ENCODE results near the gene ACP3. TPM values are rescaled to one million over a fixed set of nuclear protein-coding genes. Genes with fewer than 3 reads are reported as not detected.
"Not testable (repeated sequence)": the region's sequence is repeated elsewhere in the genome, so short reads cannot be mapped to it uniquely, and the experiment has no call there.

Gene ACP3
- total RNA-seq, 1 experiment from 2014 or later, result not detected

DNA sequence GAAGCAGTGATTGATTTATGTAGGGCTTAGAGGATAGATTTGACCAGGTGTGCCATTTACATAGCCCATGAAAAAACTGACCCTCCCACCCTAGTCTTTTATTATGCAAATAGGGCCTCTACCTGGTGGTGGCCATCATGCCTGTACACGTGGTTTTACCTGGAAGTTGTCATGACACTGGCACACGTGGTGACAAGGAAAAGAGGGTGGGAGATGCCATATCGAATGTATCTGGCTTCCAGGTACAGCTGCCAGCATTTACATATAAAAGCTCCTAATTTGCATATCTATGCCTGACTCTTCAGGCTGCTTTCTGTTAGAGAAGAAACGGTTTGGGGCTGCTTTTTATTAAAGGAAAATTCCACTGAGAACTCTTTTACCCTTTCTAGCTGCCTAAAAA, 65.1 kb downstream of the ACP3 start:
- CTCF ChIA-PET, result interaction anchor here (0.6 to 1.8 kb wide), 6 partner anchors 9 to 182 kb away, joined by 3 to 6 read pairs (median 4); no protein-coding TSS in a partner anchor
- no peaks in the 10 kb centered on the region for H3K4me1 Mint-ChIP-seq (ENCODE audit: insufficient read depth, unreplicated experiment)
- TF ChIP-seq, protein P1, sequence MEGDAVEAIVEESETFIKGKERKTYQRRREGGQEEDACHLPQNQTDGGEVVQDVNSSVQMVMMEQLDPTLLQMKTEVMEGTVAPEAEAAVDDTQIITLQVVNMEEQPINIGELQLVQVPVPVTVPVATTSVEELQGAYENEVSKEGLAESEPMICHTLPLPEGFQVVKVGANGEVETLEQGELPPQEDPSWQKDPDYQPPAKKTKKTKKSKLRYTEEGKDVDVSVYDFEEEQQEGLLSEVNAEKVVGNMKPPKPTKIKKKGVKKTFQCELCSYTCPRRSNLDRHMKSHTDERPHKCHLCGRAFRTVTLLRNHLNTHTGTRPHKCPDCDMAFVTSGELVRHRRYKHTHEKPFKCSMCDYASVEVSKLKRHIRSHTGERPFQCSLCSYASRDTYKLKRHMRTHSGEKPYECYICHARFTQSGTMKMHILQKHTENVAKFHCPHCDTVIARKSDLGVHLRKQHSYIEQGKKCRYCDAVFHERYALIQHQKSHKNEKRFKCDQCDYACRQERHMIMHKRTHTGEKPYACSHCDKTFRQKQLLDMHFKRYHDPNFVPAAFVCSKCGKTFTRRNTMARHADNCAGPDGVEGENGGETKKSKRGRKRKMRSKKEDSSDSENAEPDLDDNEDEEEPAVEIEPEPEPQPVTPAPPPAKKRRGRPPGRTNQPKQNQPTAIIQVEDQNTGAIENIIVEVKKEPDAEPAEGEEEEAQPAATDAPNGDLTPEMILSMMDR (IDR thresholded peaks at IDR 0.05; ENCODE audit: unreplicated experiment), result no peak
- no peaks in the 10 kb centered on the region for H3K9me3 Mint-ChIP-seq (ENCODE audit: unreplicated experiment)
- H3K27me3 Mint-ChIP-seq (ENCODE audit: insufficient read depth, unreplicated experiment), result peaks cover 7% of the 10 kb centered on the region
- H3K27ac Mint-ChIP-seq (ENCODE audit: low read depth, unreplicated experiment), result no peak overlapping the region
- POLR2A ChIA-PET, result no interaction called here
- H3K36me3 Mint-ChIP-seq (ENCODE audit: insufficient read depth, unreplicated experiment), result no peaks in the 10 kb centered on the region
- no peak for DNase-seq (ENCODE audit: unreplicated experiment)
- H3K4me3 Mint-ChIP-seq (ENCODE audit: unreplicated experiment), result no peak overlapping the region
- no TSS peak for BruUV-seq (replicated peaks)
- intact Hi-C loops (cut with micrococcal nuclease), result no loop called here

DNA sequence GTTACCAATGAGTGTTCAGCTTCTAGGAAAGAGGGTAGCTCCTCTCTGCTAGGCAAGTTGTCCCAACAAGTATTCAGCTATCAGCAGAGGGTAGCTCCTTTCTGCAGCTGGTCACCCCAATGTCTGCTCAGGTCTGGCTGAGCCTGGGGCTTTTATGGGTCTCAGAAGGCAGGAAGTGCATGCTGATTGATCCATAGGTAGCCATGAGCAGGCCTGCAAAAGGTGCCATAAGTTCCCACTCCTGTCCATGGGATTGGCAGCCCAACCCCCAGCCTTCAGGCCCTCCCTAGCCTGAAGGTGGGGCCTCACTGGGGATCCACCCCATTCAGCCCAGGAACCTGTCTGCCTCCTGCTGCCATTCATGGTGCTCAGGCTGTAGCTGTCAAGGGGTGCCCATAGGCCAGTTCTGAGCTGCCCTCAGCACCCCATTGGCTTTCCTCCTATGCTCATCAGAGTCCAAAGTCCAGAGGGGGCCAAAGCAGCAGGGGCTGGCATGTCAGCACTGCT, 65.5 kb downstream of the ACP3 start:
- no peaks in the 10 kb centered on the region for H3K36me3 Mint-ChIP-seq (ENCODE audit: insufficient read depth, unreplicated experiment)
- no peaks in the 10 kb centered on the region for H3K9me3 Mint-ChIP-seq (ENCODE audit: unreplicated experiment)
- no peak overlapping the region for H3K27ac Mint-ChIP-seq (ENCODE audit: low read depth, unreplicated experiment)
- intact Hi-C loops (cut with micrococcal nuclease), result no loop called here
- ChIA-PET CTCF (interaction anchor here (0.6 to 1.8 kb wide), 6 partner anchors 8 to 182 kb away, joined by 3 to 6 read pairs (median 4); no protein-coding TSS in a partner anchor), POLR2A (no interaction called here)
- peaks cover 12% of the 10 kb centered on the region for H3K27me3 Mint-ChIP-seq (ENCODE audit: insufficient read depth, unreplicated experiment)
- no peak overlapping the region for H3K4me3 Mint-ChIP-seq (ENCODE audit: unreplicated experiment)
- no peak for DNase-seq (ENCODE audit: unreplicated experiment)
- no TSS peak for BruUV-seq (replicated peaks)
- H3K4me1 Mint-ChIP-seq (ENCODE audit: insufficient read depth, unreplicated experiment), result no peaks in the 10 kb centered on the region
- TF ChIP-seq, protein P1 (IDR thresholded peaks at IDR 0.05; ENCODE audit: unreplicated experiment), result no peak

DNA sequence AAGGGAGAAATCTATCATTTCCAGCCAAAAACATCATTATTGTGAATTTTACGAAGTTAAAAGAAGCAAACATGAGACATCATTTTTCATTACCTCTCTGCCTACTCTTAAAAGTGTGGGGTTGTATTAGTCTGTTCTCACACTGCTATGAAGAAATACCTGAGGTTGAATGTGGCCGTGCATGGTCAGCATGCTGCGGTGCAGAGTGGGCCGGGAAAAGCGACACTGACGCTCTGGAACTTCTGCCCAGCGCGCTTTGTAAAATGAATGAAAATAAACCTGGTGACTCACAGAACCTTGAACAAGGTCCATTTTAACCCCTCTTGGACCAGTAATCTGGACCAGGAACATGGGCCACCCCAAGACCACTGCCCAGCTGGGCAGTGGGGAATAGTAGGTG, 69.1 kb downstream of the ACP3 start:
- Mint-ChIP-seq H3K9me3 (ENCODE audit: unreplicated experiment) (no peaks in the 10 kb centered on the region), H3K27me3 (ENCODE audit: insufficient read depth, unreplicated experiment) (peaks cover 13% of the 10 kb centered on the region), H3K27ac (ENCODE audit: low read depth, unreplicated experiment) (no peak overlapping the region), H3K4me3 (ENCODE audit: unreplicated experiment) (no peak overlapping the region), H3K4me1 (ENCODE audit: insufficient read depth, unreplicated experiment) (no peaks in the 10 kb centered on the region), H3K36me3 (ENCODE audit: insufficient read depth, unreplicated experiment) (no peaks in the 10 kb centered on the region)
- CTCF ChIA-PET, result interaction anchor here (1.4 kb wide), 1 partner anchor 12 kb away, joined by 4 read pairs; no protein-coding TSS in a partner anchor
- no TSS peak for BruUV-seq (replicated peaks)
- DNase-seq (ENCODE audit: unreplicated experiment), result no peak
- TF ChIP-seq, protein P1 (IDR thresholded peaks at IDR 0.05; ENCODE audit: unreplicated experiment), result no peak
- POLR2A ChIA-PET, result no interaction called here
- intact Hi-C loops (cut with micrococcal nuclease), result no loop called here

DNA sequence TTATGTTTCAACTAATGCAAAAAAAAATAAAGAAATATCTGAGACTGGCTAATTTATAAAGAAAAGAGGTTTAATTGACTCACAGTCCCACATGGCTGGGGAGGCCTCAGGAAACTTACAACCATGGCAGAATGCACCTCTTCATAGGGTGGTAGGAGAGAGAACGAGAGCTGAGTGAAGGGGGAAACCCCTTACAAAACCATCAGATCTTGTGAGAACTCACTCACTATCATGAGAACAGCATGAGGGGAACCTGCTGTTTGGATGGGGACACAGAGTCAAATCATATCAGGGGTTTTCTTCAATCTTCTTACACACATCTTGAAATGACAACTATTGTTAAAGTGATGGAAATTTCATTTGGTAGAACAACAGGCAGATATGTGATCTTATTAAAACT, 75.5 kb downstream of the ACP3 start:
- H3K27ac Mint-ChIP-seq (ENCODE audit: low read depth, unreplicated experiment); BruUV-seq (replicated peaks); H3K27me3 Mint-ChIP-seq (ENCODE audit: insufficient read depth, unreplicated experiment); POLR2A ChIA-PET; H3K9me3 Mint-ChIP-seq (ENCODE audit: unreplicated experiment); H3K36me3 Mint-ChIP-seq (ENCODE audit: insufficient read depth, unreplicated experiment); H3K4me1 Mint-ChIP-seq (ENCODE audit: insufficient read depth, unreplicated experiment); DNase-seq (ENCODE audit: unreplicated experiment); intact Hi-C loops (cut with micrococcal nuclease); H3K4me3 Mint-ChIP-seq (ENCODE audit: unreplicated experiment): not testable (repeated sequence)
- CTCF ChIA-PET, result interaction anchor here (1.2 to 1.6 kb wide), 2 partner anchors 8 to 41 kb away, joined by 4 to 5 read pairs; no protein-coding TSS in a partner anchor

DNA sequence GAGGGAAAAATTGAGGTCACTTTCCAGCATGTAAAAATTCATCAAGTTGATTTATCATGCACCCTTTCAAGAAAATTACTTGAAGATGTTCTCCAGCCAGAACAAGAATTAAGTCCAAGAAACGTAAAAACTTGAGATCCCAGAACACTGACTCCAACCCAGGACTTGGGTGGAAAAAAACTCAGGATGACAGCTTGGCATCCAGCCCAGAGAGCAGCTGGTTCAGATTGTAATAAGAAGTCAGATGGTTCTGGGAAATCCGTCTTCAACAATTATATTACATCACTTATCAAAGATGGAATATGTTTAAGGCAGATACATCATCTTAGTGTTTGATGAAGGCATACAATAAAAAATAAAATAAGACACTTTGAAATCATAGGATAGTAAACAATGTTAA, 77.1 kb downstream of the ACP3 start:
- H3K27me3 Mint-ChIP-seq (ENCODE audit: insufficient read depth, unreplicated experiment), result no peaks in the 10 kb centered on the region
- H3K4me1 Mint-ChIP-seq (ENCODE audit: insufficient read depth, unreplicated experiment), result no peaks in the 10 kb centered on the region
- H3K36me3 Mint-ChIP-seq (ENCODE audit: insufficient read depth, unreplicated experiment), result no peaks in the 10 kb centered on the region
- intact Hi-C loops (cut with micrococcal nuclease), result no loop called here
- ChIA-PET POLR2A (no interaction called here), CTCF (interaction anchor here (0.6 to 8.3 kb wide), 3 partner anchors 9 to 184 kb away, joined by 3 to 343 read pairs (median 5); no protein-coding TSS in a partner anchor)
- no peak overlapping the region for H3K27ac Mint-ChIP-seq (ENCODE audit: low read depth, unreplicated experiment)
- no peak for DNase-seq (ENCODE audit: unreplicated experiment)
- no peak overlapping the region for H3K4me3 Mint-ChIP-seq (ENCODE audit: unreplicated experiment)
- BruUV-seq (replicated peaks), result no TSS peak
- TF ChIP-seq, protein P1 (IDR thresholded peaks at IDR 0.05; ENCODE audit: unreplicated experiment), result no peak
- H3K9me3 Mint-ChIP-seq (ENCODE audit: unreplicated experiment), result peaks cover 7% of the 10 kb centered on the region

Data from MCF 10A (cell line).